B cell (primary cell): ENCODE data around the gene AEBP2. TPM values are rescaled to one million over a fixed set of nuclear protein-coding genes. Genes with fewer than 3 reads are reported as not detected.

Source experiments
- ATAC-seq: fragments of 200-7000 bp; cut with Tn5 transposase; one replicate; pipeline ENCODE4 v1.10.0; 2021; ENCODE audit warnings: low read depth, mild to moderate bottlenecking, moderate number of reproducible peaks, moderate library complexity
- CTCF ChIA-PET: fragments of 350-600 bp; sonication (Branson Sonifier 250); formaldehyde crosslinking; loops from one replicate; lab custom pipeline; 2021; ENCODE audit warnings: antibody characterized with exemption, inconsistent platforms; lab: Charles Lee
- POLR2A ChIA-PET: fragments of 350-600 bp; sonication (Branson Sonifier 250); formaldehyde crosslinking; loops from one replicate; lab custom pipeline; 2021; ENCODE audit warnings: antibody characterized with exemption; lab: Charles Lee
- DNase-seq: peaks from one replicate; pipeline ENCODE4 v3.0.0; 2013
- H2AFZ ChIP-seq: 2 replicates; pipeline ENCODE4 v1.6.1; 2012; ENCODE audit warnings: mild to moderate bottlenecking, low read depth, low read length; ENCODE audit not compliant: insufficient read depth, poor library complexity, severe bottlenecking
- H3K27ac ChIP-seq, 2 donors: 1 replicate in 1 of 2; 2 replicates in 1 of 2; pipeline ENCODE4 v1.5.1; 2012 to 2013; ENCODE audit warnings: low read length in 2 of 2, mild to moderate bottlenecking in 2 of 2, moderate library complexity in 1 of 2
- H3K27me3 ChIP-seq, 4 experiments: fragments of 200-600 bp in 1 of 4; sonication (generic) in 1 of 4; replicated peaks in 1 of 4; 1 replicate in 2 of 4; 2 replicates in 2 of 4; pipeline versions ENCODE4 v1.6.1 to v1.7.0; 2013 to 2016; ENCODE audit warnings: low read length in 3 of 4, mild to moderate bottlenecking in 2 of 4, mixed read lengths in 1 of 4, moderate library complexity in 1 of 4; ENCODE audit not compliant: insufficient read depth in 4 of 4, control insufficient read depth in 3 of 4; ENCODE audit errors: control extremely low read depth in 1 of 4
- H3K36me3 ChIP-seq, 2 experiments: replicated peaks in 1 of 2; 1 replicate in 1 of 2; 2 replicates in 1 of 2; pipeline versions ENCODE4 v1.6.1 to v1.7.1; 2013; ENCODE audit warnings: low read length in 1 of 2; ENCODE audit not compliant: insufficient read depth in 2 of 2, control insufficient read depth in 1 of 2; ENCODE audit errors: control extremely low read depth in 1 of 2, extremely low read depth in 1 of 2
- H3K4me1 ChIP-seq, 2 donors: fragments of 200-600 bp in 1 of 2; sonication (generic) in 1 of 2; 1 replicate in 1 of 2; 2 replicates in 1 of 2; pipeline versions ENCODE4 v1.5.1 to v1.6.1; 2013 to 2017; ENCODE audit warnings: low read length in 2 of 2; ENCODE audit not compliant: control insufficient read depth in 2 of 2, insufficient read depth in 2 of 2
- H3K4me2 ChIP-seq: replicated peaks from 2 replicates; pipeline ENCODE3; 2012; ENCODE audit warnings: mild to moderate bottlenecking, low read depth, low read length; ENCODE audit not compliant: poor library complexity, severe bottlenecking
- H3K4me3 ChIP-seq, 5 experiments: fragments of 200-600 bp in 1 of 5; sonication (generic) in 1 of 5; 1 replicate in 3 of 5; 2 replicates in 2 of 5; pipeline versions ENCODE4 v1.5.1 to v1.7.0; 2011 to 2016; ENCODE audit warnings: low read length in 4 of 5, mild to moderate bottlenecking in 4 of 5, low read depth in 2 of 5, control low read depth in 1 of 5, moderate library complexity in 1 of 5; ENCODE audit not compliant: insufficient read depth in 1 of 5; ENCODE audit errors: control extremely low read depth in 1 of 5, extremely low read depth in 1 of 5
- H3K79me2 ChIP-seq: fragments of 200-600 bp; sonication (generic); one replicate; pipeline ENCODE4 v1.6.0; 2016; ENCODE audit warnings: low read length; ENCODE audit not compliant: control insufficient read depth, insufficient read depth
- H3K9ac ChIP-seq: fragments of 200-600 bp; sonication (generic); 2 replicates; pipeline ENCODE4 v1.6.1; 2017; ENCODE audit warnings: mild to moderate bottlenecking, low read length, moderate library complexity
- H3K9me3 ChIP-seq, 3 donors: one replicate each; pipeline versions ENCODE4 v1.6.1 to v1.7.1; 2013; ENCODE audit warnings: low read length in 2 of 3; ENCODE audit not compliant: control insufficient read depth in 2 of 3, insufficient read depth in 1 of 3; ENCODE audit errors: control extremely low read depth in 1 of 3
- H4K20me1 ChIP-seq: 2 replicates; pipeline ENCODE4 v1.6.0; 2012; ENCODE audit warnings: mild to moderate bottlenecking, low read length; ENCODE audit not compliant: insufficient read depth, control insufficient read depth, poor library complexity, severe bottlenecking
- H3K27ac Mint-ChIP-seq: one replicate; pipeline ENCODE4 v1.8.0; 2021; ENCODE audit warnings: mixed read lengths
- H3K27me3 Mint-ChIP-seq: one replicate; pipeline ENCODE4 v1.8.0; 2021; ENCODE audit warnings: mixed read lengths
- H3K4me1 Mint-ChIP-seq: one replicate; pipeline ENCODE4 v1.8.0; 2021; ENCODE audit warnings: mixed read lengths
- H3K4me3 Mint-ChIP-seq: one replicate; pipeline ENCODE4 v1.8.0; 2021; ENCODE audit warnings: mixed read lengths
- H3K9me3 Mint-ChIP-seq: one replicate; pipeline ENCODE4 v1.8.0; 2022; ENCODE audit warnings: mixed read lengths; ENCODE audit not compliant: insufficient read depth
- CTCF ChIP-seq: fragments of 200-600 bp; IDR thresholded peaks from one replicate; pipeline ENCODE4 v1.8.0; 2022; ENCODE audit warnings: antibody characterized with exemption, mild to moderate bottlenecking
- EZH2 ChIP-seq: IDR thresholded peaks from 2 replicates; pipeline ENCODE4 v1.6.1; 2012; ENCODE audit warnings: borderline replicate concordance, low read depth, mild to moderate bottlenecking, moderate library complexity, low read length; ENCODE audit not compliant: insufficient read depth, poor library complexity, severe bottlenecking
- WGBS: methylation state at CpG from one replicate; pipeline ENCODE4 v1.1.5; 2013; ENCODE audit warnings: missing lambda C conversion rate; ENCODE audit not compliant: insufficient coverage; 5-methylcytosine and 5-hydroxymethylcytosine counted together
- intact Hi-C: fragments of 100-400 bp; cut with micrococcal nuclease; formaldehyde crosslinking; loops from one replicate; pipeline ENCODE4 v1.10.0; 2022
- polyA plus RNA-seq: library from polyadenylated mRNA; depleted of rRNA; stranded (reverse); fragments of >200 nt; gene quantifications from 2 replicates; pipeline ENCODE4 v1.2.3, GENCODE V29; 2012
- total RNA-seq, 2 donors: library from RNA; stranded (reverse); fragments of 120-200 nt in 1 of 2; gene quantifications; 1 replicate in 1 of 2; 2 replicates in 1 of 2; pipeline versions ENCODE4 v1.2.3 to v1.2.4, GENCODE V29; 2013 to 2022

AEBP2 gene
- total and polyA plus RNA-seq, 2 donors (not counting 1 experiment from before 2014, with no cell fraction given) = 12.1 to 67.8 TPM

- H3K27me3 ChIP-seq = no peaks in the 10 kb centered on the region
- DNase-seq (no peak), ATAC-seq (no peak)
- H4K20me1 ChIP-seq = peaks cover 39% of the 10 kb centered on the region
- no peak overlapping the region for H3K4me3 Mint-ChIP-seq
- H3K4me1 Mint-ChIP-seq = peaks cover 36% of the 10 kb centered on the region
- no peak overlapping the region for H3K4me3 ChIP-seq
- no peak overlapping the region for H3K4me2 ChIP-seq
- intact Hi-C loops = no loop called here
- no peaks in the 10 kb centered on the region for H3K27me3 Mint-ChIP-seq
- WGBS = 100% methylated on average over 3 of the region's 3 CpGs
- peaks cover 5 to 27% of the 10 kb centered on the region in 2 experiments for H3K36me3 ChIP-seq
- ChIA-PET POLR2A (no interaction called here), CTCF (no interaction called here)
- H3K27ac Mint-ChIP-seq = peak overlapping the region; percentile 72
- peaks cover 2 to 22% (median 11%) of the 10 kb centered on the region in 3 donors for H3K9me3 ChIP-seq
- TF ChIP-seq CTCF (no peak), EZH2 (no peak)
- H3K9ac ChIP-seq = no peak overlapping the region
- no peak overlapping the region for H2AFZ ChIP-seq
- H3K79me2 ChIP-seq = peaks cover 97% of the 10 kb centered on the region
- peaks cover 10 to 16% of the 10 kb centered on the region in 2 donors for H3K4me1 ChIP-seq
- peak overlapping the region in 1 of 2 donors; percentile 37 for H3K27ac ChIP-seq
- no peaks in the 10 kb centered on the region for H3K9me3 Mint-ChIP-seq
Observed at GRCh38 chr12:19482036-19482435, 42.7 kb downstream of the AEBP2 start.

- peak overlapping the region; percentile 72 for H3K27ac Mint-ChIP-seq
- peaks cover 10 to 16% of the 10 kb centered on the region in 2 donors for H3K4me1 ChIP-seq
- H4K20me1 ChIP-seq = peaks cover 39% of the 10 kb centered on the region
- H3K9me3 Mint-ChIP-seq = no peaks in the 10 kb centered on the region
- H3K4me1 Mint-ChIP-seq = peaks cover 31% of the 10 kb centered on the region
- H2AFZ ChIP-seq = no peak overlapping the region
- ChIA-PET CTCF (no interaction called here), POLR2A (no interaction called here)
- no peak overlapping the region for H3K9ac ChIP-seq
- TF ChIP-seq CTCF (no peak), EZH2 (no peak)
- intact Hi-C loops = no loop called here
- H3K4me3 ChIP-seq = no peak overlapping the region
- H3K27me3 ChIP-seq = no peaks in the 10 kb centered on the region
- 78% methylated on average over 9 of the region's 9 CpGs for WGBS
- ATAC-seq = peak; percentile 56
- H3K4me3 Mint-ChIP-seq = peak overlapping the region; percentile 20
- peaks cover 96% of the 10 kb centered on the region for H3K79me2 ChIP-seq
- H3K4me2 ChIP-seq = peak overlapping the region; percentile 30
- peak; percentile 27 for DNase-seq
- H3K27ac ChIP-seq = peak overlapping the region; percentile 36 to 37
- H3K36me3 ChIP-seq = peaks cover 5 to 23% of the 10 kb centered on the region in 2 experiments
- H3K27me3 Mint-ChIP-seq = no peaks in the 10 kb centered on the region
- peaks cover 2 to 22% (median 11%) of the 10 kb centered on the region in 3 donors for H3K9me3 ChIP-seq
Observed at GRCh38 chr12:19482551-19483109, 43.3 kb downstream of the AEBP2 start.
